ELR (cell line): Measurements from ENCODE around the gene TIPARP.

ENCODE experiments used
- DNase-seq: peaks from one replicate; pipeline ENCODE4 v3.0.0-alpha.2; 2015; ENCODE audit warnings: low read depth

The TIPARP gene

GRCh38 chr3:156676768-156677479 is 2.5 kb downstream of the TIPARP start:
- peak; percentile 42 for DNase-seq

GRCh38 chr3:156677536-156677935 is 3.1 kb downstream of the TIPARP start:
- DNase-seq: no peak

- DNase-seq: no peak
Measured at GRCh38 chr3:156678197-156678596, 3.8 kb downstream of the TIPARP start.

GRCh38 chr3:156680243-156680914 is 6.0 kb downstream of the TIPARP start:
- no peak for DNase-seq

- peak; percentile 82 for DNase-seq
Measured at GRCh38 chr3:156681002-156681401, 6.6 kb downstream of the TIPARP start.

GRCh38 chr3:156682501-156682900 is 8.1 kb downstream of the TIPARP start:
- no peak for DNase-seq

GRCh38 chr3:156682963-156683362 is 8.6 kb downstream of the TIPARP start:
- DNase-seq: no peak

- peak; percentile 62 for DNase-seq
Measured at GRCh38 chr3:156685198-156685597, 10.8 kb downstream of the TIPARP start.

- no peak for DNase-seq
Measured at GRCh38 chr3:156685752-156686151, 11.4 kb downstream of the TIPARP start.

GRCh38 chr3:156687023-156687422 is 12.6 kb downstream of the TIPARP start:
- DNase-seq: peak; percentile 39

GRCh38 chr3:156688632-156689452 is 14.5 kb downstream of the TIPARP start:
- no peak for DNase-seq

- no peak for DNase-seq
Measured at GRCh38 chr3:156689608-156690007, 15.2 kb downstream of the TIPARP start.

- DNase-seq: peak; percentile 91
Measured at GRCh38 chr3:156691920-156692319, 17.5 kb downstream of the TIPARP start.

- DNase-seq: peak; percentile 76
Measured at GRCh38 chr3:156693166-156693565, 18.8 kb downstream of the TIPARP start.

- DNase-seq: peak; percentile 77
Measured at GRCh38 chr3:156694536-156694935, 20.1 kb downstream of the TIPARP start.

GRCh38 chr3:156702367-156702766 is 28.0 kb downstream of the TIPARP start:
- no peak for DNase-seq

GRCh38 chr3:156704370-156705036 is 30.1 kb downstream of the TIPARP start:
- DNase-seq: no peak

- DNase-seq: no peak
Measured at GRCh38 chr3:156705761-156706616, 31.6 kb downstream of the TIPARP start.

GRCh38 chr3:156707588-156707987 is 33.2 kb downstream of the TIPARP start:
- no peak for DNase-seq

- DNase-seq: no peak
Measured at GRCh38 chr3:156710429-156710828, 36.0 kb downstream of the TIPARP start.

GRCh38 chr3:156711113-156711512 is 36.7 kb downstream of the TIPARP start:
- no peak for DNase-seq
